OCI-LY7 (cell line): ENCODE measurements around the gene PRKAG2. TPM values are rescaled to one million over a fixed set of nuclear protein-coding genes. Genes with fewer than 3 reads are reported as not detected.
"Not testable (repeated sequence)": the region's sequence is repeated elsewhere in the genome, so short reads cannot be mapped to it uniquely, and the experiment has no call there.

ENCODE experiments used
- BruUV-seq: library from RNA; stranded (reverse); fragments of 400-500 nt; replicated peaks from 2 replicates; lab custom pipeline; 2021; lab: Mats Ljungman, UMichigan
- CTCF ChIA-PET: fragments of 300-600 bp; sonication (Branson Sonifier 250); formaldehyde crosslinking; loops from one replicate; lab custom pipeline; 2022; ENCODE audit warnings: antibody characterized with exemption; ENCODE audit not compliant: unreplicated experiment; lab: Charles Lee
- POLR2A ChIA-PET: fragments of 300-600 bp; sonication (Branson Sonifier 250); formaldehyde crosslinking; loops from one replicate; lab custom pipeline; 2022; ENCODE audit warnings: antibody characterized with exemption; lab: Charles Lee
- DNase-seq: peaks from one replicate; pipeline ENCODE4 v3.0.0-alpha.2; 2015; ENCODE audit warnings: low spot score
- H2AFZ ChIP-seq: fragments of 200-600 bp; sonication (generic), shearing (Covaris generic); 2 replicates; pipeline ENCODE4 v1.6.1; 2014; ENCODE audit warnings: mild to moderate bottlenecking, antibody characterized with exemption, low read length, moderate library complexity
- H3K27ac ChIP-seq: fragments of 200-600 bp; sonication (generic); 2 replicates; pipeline ENCODE4 v1.5.1; 2014; ENCODE audit warnings: mixed run types, low read depth, mild to moderate bottlenecking, moderate library complexity, low read length, inconsistent platforms; ENCODE audit not compliant: poor library complexity, severe bottlenecking
- H3K36me3 ChIP-seq: fragments of 200-600 bp; sonication (generic); 2 replicates; pipeline ENCODE4 v1.6.1; 2014; ENCODE audit warnings: mild to moderate bottlenecking, antibody characterized with exemption, low read length, moderate library complexity, mixed read lengths; ENCODE audit not compliant: insufficient read depth
- H3K4me1 ChIP-seq: fragments of 200-600 bp; sonication (generic); 2 replicates; pipeline ENCODE4 v1.5.1; 2014; ENCODE audit warnings: mild to moderate bottlenecking, low read length; ENCODE audit not compliant: insufficient read depth, poor library complexity, severe bottlenecking
- H3K4me2 ChIP-seq: fragments of 200-600 bp; sonication (generic); 2 replicates; pipeline ENCODE4 v1.6.1; 2014; ENCODE audit warnings: mild to moderate bottlenecking, low read length
- H3K4me3 ChIP-seq: fragments of 200-600 bp; sonication (generic); 2 replicates; pipeline ENCODE4 v1.5.1; 2014; ENCODE audit warnings: mild to moderate bottlenecking, low read depth, low read length; ENCODE audit not compliant: poor library complexity, severe bottlenecking
- H3K79me2 ChIP-seq: fragments of 200-600 bp; sonication (generic); 2 replicates; pipeline ENCODE4 v1.6.1; 2016; ENCODE audit warnings: low read depth, mild to moderate bottlenecking, low read length, moderate library complexity, mixed read lengths; ENCODE audit not compliant: insufficient read depth
- H3K9me2 ChIP-seq: fragments of 200-600 bp; sonication (generic); 2 replicates; pipeline ENCODE4 v1.6.1; 2016; ENCODE audit warnings: mild to moderate bottlenecking, low read length, mixed read lengths; ENCODE audit not compliant: insufficient read depth
- H3K9me3 ChIP-seq: fragments of 200-600 bp; sonication (generic); 2 replicates; pipeline ENCODE4 v1.6.1; 2014; ENCODE audit warnings: mild to moderate bottlenecking, mixed run types, low read length, mixed read lengths
- H4K20me1 ChIP-seq: fragments of 200-600 bp; sonication (generic); 2 replicates; pipeline ENCODE4 v1.6.1; 2014; ENCODE audit warnings: mild to moderate bottlenecking, antibody characterized with exemption, low read length, moderate library complexity, mixed read lengths; ENCODE audit not compliant: insufficient read depth
- EZH2phosphoT487 ChIP-seq: fragments of 200-600 bp; sonication (generic); IDR thresholded peaks from 2 replicates; pipeline ENCODE4 v1.6.1; 2018; ENCODE audit warnings: low read depth, borderline replicate concordance, mild to moderate bottlenecking, mixed run types, antibody characterized with exemption, low read length, moderate library complexity, mixed read lengths
- intact Hi-C: fragments of 100-400 bp; cut with micrococcal nuclease; formaldehyde crosslinking; loops from one replicate; pipeline ENCODE4 v1.10.0; 2022; ENCODE audit not compliant: unreplicated experiment
- total RNA-seq, 2 experiments: library from RNA; depleted of rRNA in 1 of 2; stranded (reverse); fragments of >200 nt in 1 of 2; shearing (Covaris generic) in 1 of 2; gene quantifications; 2 replicates each; pipeline ENCODE4 v1.2.3, GENCODE V29; 2014 to 2022
- TF ChIP-seq, protein P1 (sequence below): fragments of 200-600 bp; sonication (generic); conservative IDR thresholded peaks from 2 replicates; pipeline ENCODE4 v1.5.1; 2014; ENCODE audit warnings: mild to moderate bottlenecking, antibody characterized with exemption, low read length, moderate library complexity, mixed read lengths

The PRKAG2 gene
- total RNA-seq, 2 experiments from 2014 or later, result 1.2 to 5.1 TPM

DNA sequence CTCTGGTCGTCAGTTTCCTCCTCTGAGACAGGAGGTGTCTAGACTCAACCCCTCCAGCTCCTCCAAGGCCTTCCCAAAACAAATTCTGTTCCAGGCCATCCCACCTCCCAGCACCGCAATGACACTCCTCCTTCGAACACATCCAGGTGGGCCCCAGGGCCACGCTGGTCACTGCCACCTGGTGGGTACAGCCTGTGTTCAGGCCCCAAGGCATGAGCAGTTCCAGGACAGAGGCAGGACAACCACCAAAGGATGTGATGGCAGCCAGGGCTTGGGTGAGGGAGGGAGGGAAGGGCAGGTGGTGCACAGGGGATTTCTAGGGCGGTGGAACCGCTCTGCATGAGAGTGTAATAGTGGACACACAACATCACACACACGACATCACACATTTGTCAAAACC lies 76.5 kb downstream of the PRKAG2 start:
- CTCF ChIA-PET, result no interaction called here
- TF ChIP-seq, protein P1, sequence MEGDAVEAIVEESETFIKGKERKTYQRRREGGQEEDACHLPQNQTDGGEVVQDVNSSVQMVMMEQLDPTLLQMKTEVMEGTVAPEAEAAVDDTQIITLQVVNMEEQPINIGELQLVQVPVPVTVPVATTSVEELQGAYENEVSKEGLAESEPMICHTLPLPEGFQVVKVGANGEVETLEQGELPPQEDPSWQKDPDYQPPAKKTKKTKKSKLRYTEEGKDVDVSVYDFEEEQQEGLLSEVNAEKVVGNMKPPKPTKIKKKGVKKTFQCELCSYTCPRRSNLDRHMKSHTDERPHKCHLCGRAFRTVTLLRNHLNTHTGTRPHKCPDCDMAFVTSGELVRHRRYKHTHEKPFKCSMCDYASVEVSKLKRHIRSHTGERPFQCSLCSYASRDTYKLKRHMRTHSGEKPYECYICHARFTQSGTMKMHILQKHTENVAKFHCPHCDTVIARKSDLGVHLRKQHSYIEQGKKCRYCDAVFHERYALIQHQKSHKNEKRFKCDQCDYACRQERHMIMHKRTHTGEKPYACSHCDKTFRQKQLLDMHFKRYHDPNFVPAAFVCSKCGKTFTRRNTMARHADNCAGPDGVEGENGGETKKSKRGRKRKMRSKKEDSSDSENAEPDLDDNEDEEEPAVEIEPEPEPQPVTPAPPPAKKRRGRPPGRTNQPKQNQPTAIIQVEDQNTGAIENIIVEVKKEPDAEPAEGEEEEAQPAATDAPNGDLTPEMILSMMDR, result no peak
- no peak for TF ChIP-seq EZH2phosphoT487
- H3K9me3 ChIP-seq, result no peaks in the 10 kb centered on the region
- intact Hi-C loops, result no loop called here
- no peaks in the 10 kb centered on the region for H3K4me1 ChIP-seq
- no peak overlapping the region for H3K4me2 ChIP-seq
- H2AFZ ChIP-seq, result no peak overlapping the region
- H3K27ac ChIP-seq, result no peak overlapping the region
- no peak for DNase-seq
- no peaks in the 10 kb centered on the region for H3K79me2 ChIP-seq
- H4K20me1 ChIP-seq, result no peaks in the 10 kb centered on the region
- H3K9me2 ChIP-seq, result no peaks in the 10 kb centered on the region
- no peaks in the 10 kb centered on the region for H3K36me3 ChIP-seq
- POLR2A ChIA-PET, result interaction anchor here (0.7 kb wide), 1 partner anchor 18 kb away, joined by 6 read pairs; no protein-coding TSS in a partner anchor
- BruUV-seq, result no TSS peak
- no peak overlapping the region for H3K4me3 ChIP-seq

GRCh38 chr7:151799506-151799905 lies 77.4 kb downstream of the PRKAG2 start:
- no peaks in the 10 kb centered on the region for H4K20me1 ChIP-seq
- intact Hi-C loops, result no loop called here
- no peaks in the 10 kb centered on the region for H3K9me2 ChIP-seq
- CTCF ChIA-PET, result no interaction called here
- DNase-seq, result no peak
- H3K79me2 ChIP-seq, result no peaks in the 10 kb centered on the region
- H3K36me3 ChIP-seq, result no peaks in the 10 kb centered on the region
- H2AFZ ChIP-seq, result no peak overlapping the region
- no peak overlapping the region for H3K27ac ChIP-seq
- H3K4me2 ChIP-seq, result no peak overlapping the region
- no peak overlapping the region for H3K4me3 ChIP-seq
- no peaks in the 10 kb centered on the region for H3K9me3 ChIP-seq
- BruUV-seq, result no TSS peak
- no peaks in the 10 kb centered on the region for H3K4me1 ChIP-seq
- TF ChIP-seq, protein P1, result no peak
- no peak for TF ChIP-seq EZH2phosphoT487
- POLR2A ChIA-PET, result interaction anchor here (0.7 kb wide), 2 partner anchors 17 to 707 kb away, joined by 3 to 6 read pairs; no protein-coding TSS in a partner anchor

- no peak overlapping the region for H3K27ac ChIP-seq
- H3K4me2 ChIP-seq, result no peak overlapping the region
- H4K20me1 ChIP-seq, result no peaks in the 10 kb centered on the region
- intact Hi-C loops, result no loop called here
- TF ChIP-seq, protein P1, result no peak
- no peak overlapping the region for H2AFZ ChIP-seq
- H3K36me3 ChIP-seq, result no peaks in the 10 kb centered on the region
- no TSS peak for BruUV-seq
- no peaks in the 10 kb centered on the region for H3K9me3 ChIP-seq
- ChIA-PET POLR2A (no interaction called here), CTCF (no interaction called here)
- no peak for DNase-seq
- H3K79me2 ChIP-seq, result no peaks in the 10 kb centered on the region
- no peak overlapping the region for H3K4me3 ChIP-seq
- H3K4me1 ChIP-seq, result no peaks in the 10 kb centered on the region
- H3K9me2 ChIP-seq, result no peaks in the 10 kb centered on the region
Observed at GRCh38 chr7:151798851-151799448, 78.0 kb downstream of the PRKAG2 start.

DNA sequence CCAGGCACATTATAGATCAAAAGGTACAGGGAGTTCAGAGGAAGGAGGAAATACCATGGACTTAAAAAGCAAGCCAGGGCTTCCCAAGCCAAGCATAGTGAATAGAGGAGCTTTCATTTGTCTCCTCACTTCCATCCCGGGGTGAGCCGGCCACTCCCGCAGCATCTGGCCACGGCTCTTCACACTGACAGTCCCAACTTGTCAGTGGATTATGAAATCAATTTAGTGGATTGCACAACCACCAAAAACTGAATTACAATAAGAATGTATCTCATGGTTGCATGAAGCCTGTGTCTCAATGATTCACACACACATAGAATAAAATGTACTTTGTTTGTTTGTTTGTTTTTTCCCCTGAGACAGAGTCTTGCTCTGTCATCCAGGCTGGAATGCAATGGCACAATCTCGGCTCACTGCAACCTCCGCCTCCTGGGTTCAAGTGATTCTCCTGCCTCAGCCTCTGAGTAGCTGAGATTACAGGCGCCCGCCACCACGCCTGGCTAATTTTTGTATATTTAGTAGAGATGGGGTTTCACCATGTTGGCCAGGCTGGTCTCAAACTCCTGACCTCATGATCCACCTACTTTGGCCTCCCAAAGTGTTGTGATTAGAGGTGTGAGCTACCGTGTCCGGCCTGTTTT lies 79.1 kb downstream of the PRKAG2 start:
- H3K27ac ChIP-seq, H4K20me1 ChIP-seq, POLR2A ChIA-PET, H3K4me1 ChIP-seq, H3K79me2 ChIP-seq, DNase-seq, H3K4me2 ChIP-seq, intact Hi-C loops, H2AFZ ChIP-seq, H3K36me3 ChIP-seq, BruUV-seq, CTCF ChIA-PET, H3K9me2 ChIP-seq, H3K9me3 ChIP-seq, H3K4me3 ChIP-seq: not testable (repeated sequence)
